Aorta (tissue), 5 donors: ENCODE results near the gene SNRPD3. TPM values are rescaled to one million over a fixed set of nuclear protein-coding genes. Genes with fewer than 3 reads are reported as not detected.
A peak's percentile ranks its signal among the peaks of the same experiment; 100 is the strongest.

Source experiments
- ATAC-seq: fragments of 200-7000 bp; cut with Tn5 transposase; one replicate; pipeline ENCODE4 v1.9.1; 2022; ENCODE audit warnings: moderate library complexity; ENCODE audit not compliant: low FRiP score
- DNase-seq, 2 donors: peaks; one replicate each; pipeline ENCODE4 v3.0.0-alpha.2; 2020
- H3K27ac ChIP-seq, 2 donors: one replicate each; pipeline ENCODE4 v1.5.1; 2013; ENCODE audit warnings: low read length in 2 of 2, mild to moderate bottlenecking in 2 of 2, moderate library complexity in 2 of 2, control low read depth in 1 of 2, inconsistent platforms in 1 of 2, low read depth in 1 of 2
- H3K27me3 ChIP-seq, 2 donors: one replicate each; pipeline ENCODE4 v1.6.1; 2013; ENCODE audit warnings: control low read depth in 1 of 2, low read length in 1 of 2, mild to moderate bottlenecking in 1 of 2, moderate library complexity in 1 of 2; ENCODE audit not compliant: insufficient read depth in 2 of 2, control insufficient read depth in 1 of 2
- H3K36me3 ChIP-seq, 2 donors: one replicate each; pipeline ENCODE4 v1.6.1; 2013; ENCODE audit warnings: control low read depth in 1 of 2, low read length in 1 of 2, mild to moderate bottlenecking in 1 of 2; ENCODE audit not compliant: insufficient read depth in 2 of 2, control insufficient read depth in 1 of 2
- H3K4me1 ChIP-seq, 2 donors: one replicate each; pipeline ENCODE4 v1.6.1; 2013; ENCODE audit warnings: low read length in 2 of 2, control low read depth in 1 of 2, mild to moderate bottlenecking in 1 of 2, moderate library complexity in 1 of 2; ENCODE audit not compliant: insufficient read depth in 2 of 2, control insufficient read depth in 1 of 2
- H3K4me3 ChIP-seq, 2 donors: one replicate each; pipeline ENCODE4 v1.5.1; 2013; ENCODE audit warnings: low read length in 2 of 2, control low read depth in 1 of 2, mild to moderate bottlenecking in 1 of 2
- H3K9me3 ChIP-seq: one replicate; pipeline ENCODE4 v1.6.1; 2013; ENCODE audit warnings: mild to moderate bottlenecking, low read length; ENCODE audit not compliant: control insufficient read depth
- WGBS, 2 donors: extraction: QIAGEN DNeasy Blood & Tissue Kit; methylation state at CpG; one replicate each; pipeline ENCODE4 v1.1.7; 2013; 5-methylcytosine and 5-hydroxymethylcytosine counted together
- intact Hi-C, 2 donors: fragments of 100-400 bp; cut with DNase I; formaldehyde crosslinking; loops; one replicate each; pipeline versions ENCODE4 v1.14.2 to v1.15.0; 2022
- polyA plus RNA-seq, 2 donors: library from polyadenylated mRNA; stranded (reverse); fragments of 200-250 nt; gene quantifications; one replicate each; pipeline ENCODE4 v1.2.3, GENCODE V29; 2013
- total RNA-seq, 2 donors: library from RNA; stranded (reverse); fragmentation: NEBNext Ultra II Directional; extraction: Animal tissue kit (Norgen Biotek cat#: 25700); gene quantifications; one replicate each; pipeline ENCODE4 v1.2.1, GENCODE V29; 2021
- donor health status: healthy with polysubstance abuse.
- donor health status: Bipolar disorder and iron deficiency.
- donor health status: DM: no; HTN: no; CAD: no.
- donor health status: DM: no; HTN: no; CAD: no.
- donor health status: DM: yes; HTN: yes; CAD: no.

SNRPD3 gene
- total and polyA plus RNA-seq, 4 donors: 43.4 to 91.4 (median 60.0) TPM

GRCh38 chr22:24585461-24585860 lies 29.7 kb downstream of the SNRPD3 start:
- no peaks in the 10 kb centered on the region for H3K4me1 ChIP-seq
- H3K27me3 ChIP-seq: no peaks in the 10 kb centered on the region
- intact Hi-C loops: no loop called here
- no peak overlapping the region for H3K27ac ChIP-seq
- DNase-seq: peak in 1 of 2 donors; percentile 59
- no peak for ATAC-seq
- no peak overlapping the region for H3K4me3 ChIP-seq
- 95 to 100% methylated on average over 1 to 3 of the region's 3 CpGs for WGBS, 2 donors
- H3K36me3 ChIP-seq: no peaks in the 10 kb centered on the region
- no peaks in the 10 kb centered on the region for H3K9me3 ChIP-seq

GRCh38 chr22:24585927-24586546 lies 30.2 kb downstream of the SNRPD3 start:
- Histone ChIP-seq H3K4me3 (no peak overlapping the region), H3K4me1 (no peaks in the 10 kb centered on the region), H3K9me3 (no peaks in the 10 kb centered on the region), H3K27ac (no peak overlapping the region), H3K27me3 (no peaks in the 10 kb centered on the region), H3K36me3 (no peaks in the 10 kb centered on the region)
- DNase-seq: peak in 1 of 2 donors; percentile 59
- 93 to 94% methylated on average over 22 to 24 of the region's 24 CpGs for WGBS, 2 donors
- intact Hi-C loops: no loop called here
- ATAC-seq: no peak

- no peaks in the 10 kb centered on the region for H3K4me1 ChIP-seq
- no peak overlapping the region for H3K27ac ChIP-seq
- DNase-seq (peak in 1 of 2 donors; percentile 31), ATAC-seq (no peak)
- no peaks in the 10 kb centered on the region for H3K36me3 ChIP-seq
- intact Hi-C loops: no loop called here
- WGBS, 2 donors: 85 to 87% methylated on average over 5 of the region's 5 CpGs
- no peaks in the 10 kb centered on the region for H3K9me3 ChIP-seq
- H3K27me3 ChIP-seq: no peaks in the 10 kb centered on the region
- no peak overlapping the region for H3K4me3 ChIP-seq
These were observed 31.5 kb downstream of the SNRPD3 start for GRCh38 chr22:24587251-24587650.

GRCh38 chr22:24587948-24588347 lies 32.1 kb downstream of the SNRPD3 start:
- intact Hi-C loops: no loop called here
- 85 to 86% methylated on average over 8 of the region's 8 CpGs for WGBS, 2 donors

GRCh38 chr22:24588381-24588756 lies 32.6 kb downstream of the SNRPD3 start:
- DNase-seq (peak in 1 of 2 donors; percentile 71), ATAC-seq (no peak)
- Histone ChIP-seq H3K4me1 (no peaks in the 10 kb centered on the region), H3K4me3 (no peak overlapping the region), H3K27ac (no peak overlapping the region), H3K27me3 (no peaks in the 10 kb centered on the region), H3K9me3 (no peaks in the 10 kb centered on the region), H3K36me3 (no peaks in the 10 kb centered on the region)
- 48 to 64% methylated on average over 13 of the region's 13 CpGs for WGBS, 2 donors
- intact Hi-C loops: no loop called here

More at GRCh38 chr22:24587948-24588347, 32.1 kb downstream of the SNRPD3 start:
- ATAC-seq (no peak), DNase-seq (no peak)
- Histone ChIP-seq H3K27ac (no peak overlapping the region), H3K4me3 (no peak overlapping the region), H3K27me3 (no peaks in the 10 kb centered on the region), H3K9me3 (no peaks in the 10 kb centered on the region), H3K4me1 (no peaks in the 10 kb centered on the region), H3K36me3 (no peaks in the 10 kb centered on the region)

GRCh38 chr22:24588757-24589481 lies 33.1 kb downstream of the SNRPD3 start:
- Histone ChIP-seq H3K9me3 (no peaks in the 10 kb centered on the region), H3K27ac (no peak overlapping the region), H3K27me3 (no peaks in the 10 kb centered on the region), H3K36me3 (no peaks in the 10 kb centered on the region), H3K4me3 (no peak overlapping the region), H3K4me1 (no peaks in the 10 kb centered on the region)
- DNase-seq (peak in 1 of 2 donors; percentile 72), ATAC-seq (no peak)
- WGBS, 2 donors: 88 to 91% methylated on average over 21 of the region's 21 CpGs
- intact Hi-C loops: no loop called here

- DNase-seq (peak; percentile 37 to 59), ATAC-seq (no peak)
- 91% methylated on average over 7 of the region's 7 CpGs for WGBS, 2 donors
- H3K9me3 ChIP-seq: no peaks in the 10 kb centered on the region
- intact Hi-C loops: no loop called here
- no peak overlapping the region for H3K27ac ChIP-seq
- H3K27me3 ChIP-seq: no peaks in the 10 kb centered on the region
- no peaks in the 10 kb centered on the region for H3K36me3 ChIP-seq
- no peak overlapping the region for H3K4me3 ChIP-seq
- no peaks in the 10 kb centered on the region for H3K4me1 ChIP-seq
These were observed 33.8 kb downstream of the SNRPD3 start for GRCh38 chr22:24589518-24590030.

GRCh38 chr22:24590596-24591173 lies 34.9 kb downstream of the SNRPD3 start:
- intact Hi-C loops: no loop called here
- Histone ChIP-seq H3K27me3 (no peaks in the 10 kb centered on the region), H3K36me3 (no peaks in the 10 kb centered on the region), H3K9me3 (no peaks in the 10 kb centered on the region), H3K4me1 (no peaks in the 10 kb centered on the region), H3K4me3 (no peak overlapping the region), H3K27ac (no peak overlapping the region)
- peak; percentile 40 to 55 for DNase-seq
- no peak for ATAC-seq
- 96% methylated on average over 12 of the region's 12 CpGs for WGBS, 2 donors
